Testis (tissue), 3 donors: ENCODE data around the gene TEX13A. TPM values are rescaled to one million over a fixed set of nuclear protein-coding genes. Genes with fewer than 3 reads are reported as not detected.

Experiments used
- DNase-seq: peaks from one replicate; pipeline ENCODE4 v3.0.0-alpha.2; 2019
- H3K27ac ChIP-seq, 2 donors: fragments of 200-600 bp; sonication (generic); one replicate each; pipeline ENCODE4 v1.5.1; 2019
- H3K27me3 ChIP-seq: fragments of 200-600 bp; sonication (generic); one replicate; pipeline ENCODE4 v1.5.1; 2019
- H3K36me3 ChIP-seq: fragments of 200-600 bp; sonication (generic); one replicate; pipeline ENCODE4 v1.5.1; 2017; ENCODE audit warnings: low read depth; ENCODE audit errors: missing control alignments
- H3K4me1 ChIP-seq: fragments of 200-600 bp; sonication (generic); one replicate; pipeline ENCODE4 v1.5.1; 2019
- H3K4me3 ChIP-seq, 2 donors: fragments of 200-600 bp; sonication (generic); one replicate each; pipeline ENCODE4 v1.5.1; 2017 to 2019
- H3K9me3 ChIP-seq: fragments of 200-600 bp; sonication (generic); one replicate; pipeline ENCODE4 v1.5.1; 2017
- POLR2A ChIP-seq: fragments of 450-650 bp; IDR thresholded peaks from one replicate; pipeline ENCODE4 v1.6.1; 2017; ENCODE audit warnings: antibody characterized with exemption, mild to moderate bottlenecking, moderate library complexity
- whole genome bisulfite sequencing, 2 donors: methylation state at CpG; one replicate each; pipeline ENCODE4 v1.1.5; 2018; 5-methylcytosine and 5-hydroxymethylcytosine counted together
- intact Hi-C: fragments of 100-400 bp; cut with DNase I; formaldehyde crosslinking; loops from one replicate; pipeline ENCODE4 v1.15.1; 2023; ENCODE audit warnings: low total_unique reads
- polyA plus RNA-seq: library from polyadenylated mRNA; stranded (reverse); fragments of 350-450 nt; fragmentation: Illumina TruSeq; extraction: RNeasy Lipid Tissue Mini Kit (QIAGEN cat#74804); gene quantifications from one replicate; pipeline ENCODE4 v1.2.3, GENCODE V29; 2014; ENCODE audit warnings: low read depth, low replicate concordance; ENCODE audit not compliant: insufficient read depth
- total RNA-seq, 2 donors: library from RNA; depleted of rRNA; stranded (reverse); fragments of >200 nt; gene quantifications; one replicate each; pipeline ENCODE4 v1.2.3, GENCODE V29; 2016
- TF ChIP-seq, protein P1 (sequence below), 3 experiments: fragments of 450-650 bp in 2 of 3; fragments of 200-600 bp in 1 of 3; sonication (generic) in 1 of 3; IDR thresholded peaks; one replicate each; pipeline ENCODE4 v1.5.1; 2016 to 2019; ENCODE audit warnings: antibody characterized with exemption in 3 of 3, mild to moderate bottlenecking in 2 of 3, moderate library complexity in 1 of 3

Gene TEX13A
- total and polyA plus RNA-seq, 3 donors from 2014 or later: 5.8 to 17.5 (median 6.4) TPM

GRCh38 chrX:105219454-105220401 lies 766 bp downstream of the TEX13A start:
- H3K27ac ChIP-seq: no peak overlapping the region
- H3K4me1 ChIP-seq: no peaks in the 10 kb centered on the region
- no peaks in the 10 kb centered on the region for H3K9me3 ChIP-seq
- intact Hi-C loops: no loop called here
- H3K27me3 ChIP-seq: no peaks in the 10 kb centered on the region
- DNase-seq: no peak
- H3K4me3 ChIP-seq: no peak overlapping the region
- no peaks in the 10 kb centered on the region for H3K36me3 ChIP-seq
- no peak for TF ChIP-seq POLR2A
- TF ChIP-seq, protein P1, sequence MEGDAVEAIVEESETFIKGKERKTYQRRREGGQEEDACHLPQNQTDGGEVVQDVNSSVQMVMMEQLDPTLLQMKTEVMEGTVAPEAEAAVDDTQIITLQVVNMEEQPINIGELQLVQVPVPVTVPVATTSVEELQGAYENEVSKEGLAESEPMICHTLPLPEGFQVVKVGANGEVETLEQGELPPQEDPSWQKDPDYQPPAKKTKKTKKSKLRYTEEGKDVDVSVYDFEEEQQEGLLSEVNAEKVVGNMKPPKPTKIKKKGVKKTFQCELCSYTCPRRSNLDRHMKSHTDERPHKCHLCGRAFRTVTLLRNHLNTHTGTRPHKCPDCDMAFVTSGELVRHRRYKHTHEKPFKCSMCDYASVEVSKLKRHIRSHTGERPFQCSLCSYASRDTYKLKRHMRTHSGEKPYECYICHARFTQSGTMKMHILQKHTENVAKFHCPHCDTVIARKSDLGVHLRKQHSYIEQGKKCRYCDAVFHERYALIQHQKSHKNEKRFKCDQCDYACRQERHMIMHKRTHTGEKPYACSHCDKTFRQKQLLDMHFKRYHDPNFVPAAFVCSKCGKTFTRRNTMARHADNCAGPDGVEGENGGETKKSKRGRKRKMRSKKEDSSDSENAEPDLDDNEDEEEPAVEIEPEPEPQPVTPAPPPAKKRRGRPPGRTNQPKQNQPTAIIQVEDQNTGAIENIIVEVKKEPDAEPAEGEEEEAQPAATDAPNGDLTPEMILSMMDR (IDR thresholded peaks at IDR 0.05): no peak
- 74% methylated on average over 13 to 24 of the region's 26 CpGs for WGBS, 2 donors

GRCh38 chrX:105211066-105211575 lies 9.4 kb downstream of the TEX13A start:
- intact Hi-C loops: no loop called here
- no peaks in the 10 kb centered on the region for H3K27me3 ChIP-seq
- H3K9me3 ChIP-seq: no peaks in the 10 kb centered on the region
- no peak for DNase-seq
- no peaks in the 10 kb centered on the region for H3K4me1 ChIP-seq
- no peaks in the 10 kb centered on the region for H3K36me3 ChIP-seq
- 60 to 91% methylated on average over 1 to 3 of the region's 3 CpGs for WGBS, 2 donors
- no peak for TF ChIP-seq POLR2A
- TF ChIP-seq, protein P1 (IDR thresholded peaks at IDR 0.05): no peak
- no peak overlapping the region for H3K4me3 ChIP-seq
- H3K27ac ChIP-seq: no peak overlapping the region

GRCh38 chrX:105210258-105210657 lies 10.2 kb downstream of the TEX13A start:
- TF ChIP-seq, protein P1 (IDR thresholded peaks at IDR 0.05): no peak
- TF ChIP-seq POLR2A: no peak
- Histone ChIP-seq H3K27me3 (no peaks in the 10 kb centered on the region), H3K4me3 (no peak overlapping the region), H3K9me3 (no peaks in the 10 kb centered on the region), H3K36me3 (no peaks in the 10 kb centered on the region), H3K27ac (no peak overlapping the region), H3K4me1 (no peaks in the 10 kb centered on the region)
- 81 to 92% methylated on average over 2 of the region's 2 CpGs for WGBS, 2 donors
- DNase-seq: no peak
- intact Hi-C loops: no loop called here

GRCh38 chrX:105209406-105209805 lies 11.1 kb downstream of the TEX13A start:
- intact Hi-C loops: no loop called here
- TF ChIP-seq POLR2A: no peak
- TF ChIP-seq, protein P1 (IDR thresholded peaks at IDR 0.05): no peak
- no peaks in the 10 kb centered on the region for H3K4me1 ChIP-seq
- H3K27ac ChIP-seq: no peak overlapping the region
- no peak overlapping the region for H3K4me3 ChIP-seq
- no peaks in the 10 kb centered on the region for H3K36me3 ChIP-seq
- no peaks in the 10 kb centered on the region for H3K9me3 ChIP-seq
- DNase-seq: no peak
- H3K27me3 ChIP-seq: no peaks in the 10 kb centered on the region
